OCI-M2 (cell line): ENCODE results near the gene TRPM6.
"Not testable (repeated sequence)": the region's sequence is repeated elsewhere in the genome, so short reads cannot be mapped to it uniquely, and the experiment has no call there.

Experiments
- DNase-seq: peaks from one replicate; lab custom pipeline; 2025; ENCODE audit not compliant: unreplicated experiment; lab: John Stamatoyannopoulos, UW

Gene TRPM6, protein sequence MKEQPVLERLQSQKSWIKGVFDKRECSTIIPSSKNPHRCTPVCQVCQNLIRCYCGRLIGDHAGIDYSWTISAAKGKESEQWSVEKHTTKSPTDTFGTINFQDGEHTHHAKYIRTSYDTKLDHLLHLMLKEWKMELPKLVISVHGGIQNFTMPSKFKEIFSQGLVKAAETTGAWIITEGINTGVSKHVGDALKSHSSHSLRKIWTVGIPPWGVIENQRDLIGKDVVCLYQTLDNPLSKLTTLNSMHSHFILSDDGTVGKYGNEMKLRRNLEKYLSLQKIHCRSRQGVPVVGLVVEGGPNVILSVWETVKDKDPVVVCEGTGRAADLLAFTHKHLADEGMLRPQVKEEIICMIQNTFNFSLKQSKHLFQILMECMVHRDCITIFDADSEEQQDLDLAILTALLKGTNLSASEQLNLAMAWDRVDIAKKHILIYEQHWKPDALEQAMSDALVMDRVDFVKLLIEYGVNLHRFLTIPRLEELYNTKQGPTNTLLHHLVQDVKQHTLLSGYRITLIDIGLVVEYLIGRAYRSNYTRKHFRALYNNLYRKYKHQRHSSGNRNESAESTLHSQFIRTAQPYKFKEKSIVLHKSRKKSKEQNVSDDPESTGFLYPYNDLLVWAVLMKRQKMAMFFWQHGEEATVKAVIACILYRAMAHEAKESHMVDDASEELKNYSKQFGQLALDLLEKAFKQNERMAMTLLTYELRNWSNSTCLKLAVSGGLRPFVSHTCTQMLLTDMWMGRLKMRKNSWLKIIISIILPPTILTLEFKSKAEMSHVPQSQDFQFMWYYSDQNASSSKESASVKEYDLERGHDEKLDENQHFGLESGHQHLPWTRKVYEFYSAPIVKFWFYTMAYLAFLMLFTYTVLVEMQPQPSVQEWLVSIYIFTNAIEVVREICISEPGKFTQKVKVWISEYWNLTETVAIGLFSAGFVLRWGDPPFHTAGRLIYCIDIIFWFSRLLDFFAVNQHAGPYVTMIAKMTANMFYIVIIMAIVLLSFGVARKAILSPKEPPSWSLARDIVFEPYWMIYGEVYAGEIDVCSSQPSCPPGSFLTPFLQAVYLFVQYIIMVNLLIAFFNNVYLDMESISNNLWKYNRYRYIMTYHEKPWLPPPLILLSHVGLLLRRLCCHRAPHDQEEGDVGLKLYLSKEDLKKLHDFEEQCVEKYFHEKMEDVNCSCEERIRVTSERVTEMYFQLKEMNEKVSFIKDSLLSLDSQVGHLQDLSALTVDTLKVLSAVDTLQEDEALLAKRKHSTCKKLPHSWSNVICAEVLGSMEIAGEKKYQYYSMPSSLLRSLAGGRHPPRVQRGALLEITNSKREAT (N-terminal part only)

DNA sequence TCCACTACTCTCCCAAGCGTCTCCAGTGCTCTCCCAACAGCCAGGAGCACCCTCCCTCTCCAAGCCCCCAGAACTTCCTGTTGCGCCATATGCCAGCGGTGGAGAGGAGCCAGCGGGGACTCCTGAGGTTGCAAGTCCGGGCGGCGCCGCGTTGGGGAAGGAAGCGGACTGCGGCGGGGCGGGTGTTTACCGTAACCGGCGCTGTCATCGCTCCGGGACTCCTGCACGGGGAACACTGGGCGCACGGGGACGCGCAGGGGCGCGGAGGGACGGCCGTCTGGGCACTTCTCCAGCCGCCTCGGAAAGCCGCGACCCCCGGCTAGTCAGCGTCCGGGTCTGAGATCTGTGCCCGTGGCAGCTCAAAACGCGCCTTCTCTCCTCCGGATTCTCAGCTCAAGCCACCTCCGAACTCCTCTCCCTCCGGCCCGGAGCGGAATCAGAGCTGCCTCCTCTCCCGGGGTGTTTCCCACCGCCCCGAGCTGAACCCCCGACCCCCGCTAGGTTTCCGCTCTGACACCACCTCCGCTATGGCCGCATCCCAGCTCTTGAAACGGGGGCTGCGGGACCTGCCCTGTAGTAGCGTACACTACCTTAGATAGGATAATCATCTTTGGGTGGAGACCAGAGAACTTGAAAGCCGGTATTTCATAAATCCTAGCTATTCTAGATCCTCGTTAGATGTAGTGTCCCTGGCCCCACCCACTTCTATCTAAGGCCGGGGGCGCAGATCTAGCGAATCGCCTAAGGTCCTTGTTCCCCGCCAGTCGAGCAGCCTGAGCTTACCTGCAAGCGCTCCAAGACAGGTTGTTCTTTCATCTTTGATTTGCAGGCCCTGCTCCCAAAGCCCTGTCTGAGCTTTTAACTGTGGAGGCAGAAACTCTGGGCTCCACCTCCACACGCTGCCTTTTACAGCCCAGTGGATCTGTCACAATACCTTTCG is at the start of gene TRPM6:
Gene TRPM6 (minus strand): TSS at position 881 of the 940 bp plus-strand sequence. CDS start 65 bp downstream, at position 816.
- no peak for DNase-seq

DNA sequence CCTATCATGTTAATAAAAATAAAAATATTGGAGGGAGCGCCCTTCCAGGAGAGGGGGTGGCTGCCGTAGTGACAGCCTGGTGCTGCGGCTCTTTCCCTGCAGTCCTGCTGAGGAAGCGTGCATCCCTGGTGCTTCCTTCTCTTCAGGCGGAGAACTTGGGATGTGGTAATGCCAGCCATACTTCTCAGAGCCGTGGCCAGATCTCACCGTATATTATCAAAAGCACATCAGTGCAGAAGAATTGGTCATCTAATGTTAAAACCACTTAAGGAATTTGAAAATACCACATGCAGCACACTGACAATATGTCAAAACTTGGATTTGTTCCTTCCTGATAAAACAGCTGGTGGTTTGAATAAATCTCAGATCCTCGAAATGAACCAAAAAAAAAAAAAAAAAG is 47.3 kb upstream of the TRPM6 start:
- DNase-seq = no peak

DNA sequence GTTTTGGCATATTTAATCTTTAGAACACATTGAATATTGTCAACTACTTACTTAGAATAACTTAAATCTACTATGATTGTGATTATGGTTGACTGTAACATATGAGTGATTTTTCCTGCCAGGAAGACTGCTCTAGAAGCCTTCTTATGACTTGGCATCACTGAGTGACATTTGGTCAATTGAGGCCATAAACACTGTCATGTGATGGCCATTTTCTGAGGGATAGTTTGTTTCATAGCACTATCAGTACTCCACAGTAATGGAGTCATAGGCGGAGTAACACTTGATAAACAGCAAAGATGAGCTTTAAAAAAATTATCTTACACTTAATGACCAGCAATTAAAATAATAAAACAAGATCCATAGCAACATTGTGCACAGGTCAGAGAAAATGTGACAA is 34.0 kb upstream of the TRPM6 start:
- DNase-seq = no peak

DNA sequence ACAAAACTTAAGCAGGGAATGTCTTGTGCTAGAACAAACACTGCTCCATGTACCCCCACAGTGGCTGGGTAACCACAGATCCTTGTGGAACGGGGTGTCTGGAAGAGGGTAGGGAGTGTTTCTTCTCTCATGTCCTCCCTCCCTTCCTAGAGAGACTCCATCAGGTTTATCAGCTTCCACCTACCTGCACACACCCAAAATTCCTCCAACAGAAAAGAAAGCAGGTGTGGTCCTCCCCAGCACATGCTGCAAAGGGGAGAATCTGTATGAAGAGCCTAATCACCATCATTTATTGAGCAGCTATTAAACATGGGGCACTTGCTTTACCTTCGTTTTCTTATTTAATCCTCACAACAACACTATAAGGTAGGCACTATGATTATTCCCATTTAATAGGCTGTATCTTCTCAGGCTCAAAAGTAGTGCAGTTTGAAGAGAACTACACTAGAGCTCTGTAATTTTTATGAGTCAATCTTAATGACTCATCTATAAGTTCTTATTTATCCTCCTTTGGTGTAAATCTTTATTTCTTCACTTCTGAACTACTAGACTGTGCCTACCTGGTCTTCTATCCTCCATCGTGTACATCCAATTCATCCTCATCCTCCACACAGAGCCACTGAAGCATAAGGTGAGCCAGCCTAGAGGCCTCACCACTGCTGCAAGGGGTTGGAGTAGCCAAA is 33.4 kb upstream of the TRPM6 start:
- DNase-seq = no peak

DNA sequence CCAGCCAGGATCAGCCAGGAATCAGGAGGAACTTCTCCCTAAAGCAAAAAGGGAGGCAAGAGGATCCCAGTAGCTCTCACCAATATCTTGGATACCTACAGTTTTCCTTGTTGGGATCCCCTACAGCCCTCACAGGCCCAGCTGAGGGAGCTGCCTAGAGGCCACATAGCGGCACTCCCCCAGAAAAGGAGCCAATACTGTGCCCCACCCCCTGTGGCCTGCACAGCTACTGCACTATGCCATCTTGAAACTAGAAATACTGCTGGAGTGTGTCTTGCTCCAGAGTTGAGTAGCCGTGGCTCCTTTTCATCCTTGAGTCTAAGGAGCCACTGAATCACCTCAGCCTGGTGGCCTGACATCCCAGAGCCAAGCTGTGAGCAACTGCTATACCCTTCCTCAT is 22.3 kb upstream of the TRPM6 start:
- no peak for DNase-seq

DNA sequence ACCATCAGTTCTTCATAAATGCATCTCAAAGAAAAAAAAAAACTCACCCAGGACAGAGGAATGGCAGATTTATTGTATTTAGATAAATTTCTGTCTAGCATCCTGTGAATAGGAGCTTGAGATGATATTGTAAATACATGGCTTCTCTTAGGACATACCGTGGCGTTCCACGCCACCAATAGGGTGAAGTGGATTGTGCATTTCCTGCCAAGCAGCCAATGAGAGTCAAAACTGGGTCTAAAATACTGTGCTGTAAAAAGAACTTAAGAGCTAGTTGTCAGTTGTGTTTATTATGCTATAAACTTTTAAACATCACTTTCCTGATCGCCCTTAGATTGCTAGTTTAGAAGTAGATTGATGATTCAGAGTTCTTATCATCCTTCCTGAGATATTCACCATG is 20.9 kb upstream of the TRPM6 start:
- DNase-seq = no peak

DNA sequence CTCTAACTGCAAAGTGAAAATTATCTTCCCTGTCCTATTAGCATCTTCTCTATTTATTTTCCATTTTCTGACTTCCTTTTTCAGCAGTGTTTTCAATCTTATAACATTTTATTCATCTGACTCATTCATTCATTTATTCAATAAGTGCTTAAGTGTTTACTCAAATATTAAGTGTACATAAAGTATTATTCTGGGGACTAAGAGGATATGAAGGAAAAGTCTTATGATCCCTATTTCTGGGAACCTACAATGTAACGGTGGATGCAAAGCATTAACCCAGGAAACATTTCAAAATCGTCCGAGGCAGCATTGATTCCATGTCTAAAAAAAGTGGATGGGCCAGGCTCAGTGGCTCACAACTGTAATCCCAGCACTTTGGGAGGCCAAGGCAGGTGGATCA is 19.4 kb upstream of the TRPM6 start:
- DNase-seq = no peak

DNA sequence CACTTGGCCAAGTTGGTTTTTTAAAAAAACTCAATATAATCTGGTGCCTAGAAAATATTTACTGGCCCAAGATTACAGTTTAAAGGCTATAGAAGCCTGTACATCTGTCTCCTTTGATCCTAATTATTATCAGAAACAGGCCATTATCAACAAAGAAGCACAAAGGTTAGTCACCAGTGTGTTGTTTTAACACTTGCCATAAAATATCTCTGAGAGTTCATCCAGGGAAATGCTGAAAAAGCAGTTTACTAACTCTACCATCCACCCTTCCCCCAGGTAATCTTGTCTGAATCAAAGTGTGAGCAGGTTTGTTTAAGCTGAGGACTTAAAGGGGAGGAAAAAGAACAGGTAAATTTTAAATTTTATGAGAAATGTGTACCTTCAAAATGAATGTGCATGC is 13.3 kb upstream of the TRPM6 start:
- DNase-seq = no peak

DNA sequence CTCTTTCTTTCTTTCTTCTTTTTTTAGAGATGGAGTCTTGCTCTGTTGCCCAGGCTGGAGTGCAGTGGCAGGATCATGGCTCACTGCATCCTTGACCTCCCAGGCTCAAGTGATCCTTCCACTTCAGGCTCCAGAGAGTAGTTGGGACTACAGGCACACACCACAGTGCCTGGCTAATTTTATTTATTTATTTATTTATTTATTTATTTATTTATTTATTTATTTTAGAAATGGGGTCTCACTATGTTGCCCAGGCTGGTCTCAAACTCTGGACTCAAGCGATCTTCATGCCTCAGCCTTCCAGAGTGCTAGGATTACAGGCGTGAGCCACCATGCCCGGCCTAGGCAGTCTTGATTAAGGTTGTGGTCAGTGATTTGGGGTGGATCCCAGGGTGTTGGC is 728 bp upstream of the TRPM6 start:
- not testable (repeated sequence) for DNase-seq

DNA sequence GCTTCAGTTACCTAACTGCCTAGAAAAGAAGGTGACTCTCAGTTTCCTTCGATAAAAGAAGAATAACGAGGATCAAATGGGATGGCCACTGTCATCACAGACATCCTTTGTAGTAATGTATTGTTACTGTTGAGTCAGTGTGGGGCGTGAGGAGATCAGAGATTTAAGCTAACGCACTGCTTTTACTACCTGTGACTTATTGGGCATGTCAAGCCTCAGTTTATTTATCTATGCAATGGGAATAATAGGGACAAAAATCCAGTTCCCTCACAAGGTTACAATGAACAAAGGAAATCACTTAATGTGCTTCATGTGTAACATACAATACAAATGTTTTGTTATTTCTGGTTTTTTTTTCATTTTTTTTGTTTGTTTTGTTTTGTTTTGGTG is 255 bp upstream of the TRPM6 start:
- DNase-seq = no peak

DNA sequence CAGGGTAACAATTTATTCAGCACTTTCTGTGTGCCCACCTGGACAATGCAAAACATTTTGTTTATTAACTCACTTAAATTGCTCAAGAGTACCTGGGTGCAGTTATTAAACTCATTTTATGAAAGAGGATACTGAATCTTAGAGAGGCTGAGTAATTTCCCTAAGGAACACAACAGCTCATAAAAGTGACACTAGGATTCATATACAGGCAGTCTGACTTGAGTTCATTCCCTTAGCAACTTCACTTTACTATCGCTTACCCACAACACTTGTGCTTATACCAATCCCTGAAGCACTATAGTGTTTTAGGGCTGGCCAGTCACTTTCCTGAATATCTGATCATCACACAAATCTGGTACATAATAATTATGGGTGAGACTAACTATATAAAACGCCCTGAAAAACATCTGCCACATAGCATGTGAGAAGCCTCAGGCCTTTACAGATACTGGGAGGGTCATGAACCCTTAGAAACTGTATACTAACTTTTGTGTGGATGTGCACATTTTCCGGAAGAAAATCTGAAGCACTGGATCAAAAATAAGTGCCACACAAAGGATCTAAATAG is 11.3 kb downstream of the TRPM6 start:
- no peak for DNase-seq

DNA sequence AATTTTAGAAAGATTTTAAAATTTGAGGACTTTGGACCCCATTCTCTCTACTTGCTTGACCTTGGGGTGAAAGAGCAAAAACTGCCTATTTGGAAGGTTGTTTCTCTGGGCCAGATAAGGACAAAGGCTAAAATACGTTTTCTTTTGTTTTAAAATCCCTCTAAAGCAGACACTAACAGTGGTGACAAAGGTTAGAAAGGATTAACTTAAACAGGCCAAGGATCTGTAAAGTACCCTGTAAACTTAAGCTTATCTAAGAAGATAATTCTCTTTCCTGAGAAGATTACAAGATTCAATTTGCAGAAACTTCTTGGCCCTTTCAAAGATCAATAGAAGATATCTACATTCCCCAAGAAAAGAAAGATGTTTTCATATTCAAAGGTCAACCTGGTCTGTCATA is 12.1 kb downstream of the TRPM6 start:
- DNase-seq = no peak

DNA sequence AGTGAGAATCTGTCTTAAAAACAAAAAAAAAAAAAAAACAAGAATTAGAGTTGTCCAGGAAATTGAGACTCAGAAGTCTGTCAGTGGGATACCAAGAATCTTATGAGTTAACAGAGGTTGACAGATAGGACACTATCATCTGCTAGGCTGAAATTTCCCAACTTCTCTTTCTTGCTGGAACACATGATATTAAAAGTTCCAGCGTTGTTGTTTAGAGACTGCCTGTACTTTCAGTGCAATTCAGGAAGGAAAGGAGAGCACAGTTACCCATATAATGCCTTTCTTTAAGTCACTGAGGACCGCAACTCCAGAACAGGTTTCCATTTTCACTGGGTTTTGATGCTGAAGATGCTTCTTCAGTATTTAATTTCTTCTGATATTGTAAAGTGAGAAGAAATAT is 13.5 kb downstream of the TRPM6 start:
- no peak for DNase-seq

DNA sequence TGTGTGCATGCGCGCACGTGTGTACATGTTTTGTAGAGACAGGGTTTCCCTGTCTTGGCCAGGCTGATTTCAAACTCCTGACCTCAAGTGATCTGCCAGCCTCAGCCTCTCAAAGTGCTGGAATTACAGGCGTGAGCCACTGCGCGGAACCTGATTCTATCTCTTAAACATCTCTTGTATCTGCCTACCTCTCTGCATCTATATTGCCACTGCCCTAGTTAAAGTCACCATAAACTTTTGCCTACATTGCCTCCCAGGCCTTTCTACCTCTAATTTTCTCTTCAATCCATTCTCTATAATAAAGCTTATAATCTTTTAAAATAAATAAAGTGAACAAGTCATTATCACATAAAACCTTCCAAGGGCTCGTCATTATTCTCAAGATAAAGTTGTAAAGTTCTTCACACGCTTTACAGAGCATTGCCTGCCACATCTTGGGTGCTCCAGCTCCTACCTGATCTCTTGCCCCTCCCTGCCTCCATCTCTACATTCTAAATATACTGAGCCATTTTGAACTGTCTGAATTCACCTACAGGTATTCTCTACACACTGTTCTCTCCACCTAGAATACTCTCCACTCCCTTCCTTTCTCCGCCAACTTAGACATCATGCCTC is 15.0 kb downstream of the TRPM6 start:
- DNase-seq = no peak

DNA sequence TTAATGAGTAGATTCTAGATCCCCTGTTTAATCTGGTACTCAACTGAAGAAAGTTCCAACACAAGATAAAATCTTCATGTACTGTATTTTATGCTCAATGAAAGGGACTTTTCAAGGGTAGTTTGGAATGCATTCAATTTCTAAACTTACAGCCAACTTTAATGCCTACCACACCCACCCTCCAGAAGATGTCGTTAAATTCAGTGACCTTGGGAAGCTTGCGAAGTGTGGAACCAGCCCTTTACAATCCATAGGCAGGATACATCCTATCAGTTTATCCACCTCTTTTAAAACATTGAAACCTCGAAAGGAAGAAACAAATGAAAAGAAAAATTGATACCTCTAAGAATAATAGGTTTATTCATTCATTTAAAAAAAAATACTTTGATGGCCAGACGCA is 20.2 kb downstream of the TRPM6 start:
- DNase-seq = no peak

DNA sequence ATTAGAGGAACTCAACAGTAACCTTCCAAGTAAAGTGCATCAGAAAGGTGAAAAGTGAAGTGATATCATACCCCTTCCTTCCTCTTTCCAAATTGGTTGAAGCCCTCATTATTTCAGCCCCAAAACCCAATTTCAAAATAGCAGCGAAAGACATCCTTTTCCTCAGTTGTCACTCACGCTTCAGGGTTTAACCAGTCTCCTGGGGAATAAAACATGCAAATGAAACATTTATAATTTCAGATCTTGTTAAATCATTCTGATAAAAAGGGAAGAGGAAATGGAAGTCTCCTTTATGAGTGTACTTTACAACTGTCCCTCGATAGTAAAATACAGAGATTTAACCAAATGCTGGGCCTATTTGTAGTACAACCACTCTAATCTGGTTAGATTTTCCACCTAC is 22.5 kb downstream of the TRPM6 start:
- DNase-seq = no peak

DNA sequence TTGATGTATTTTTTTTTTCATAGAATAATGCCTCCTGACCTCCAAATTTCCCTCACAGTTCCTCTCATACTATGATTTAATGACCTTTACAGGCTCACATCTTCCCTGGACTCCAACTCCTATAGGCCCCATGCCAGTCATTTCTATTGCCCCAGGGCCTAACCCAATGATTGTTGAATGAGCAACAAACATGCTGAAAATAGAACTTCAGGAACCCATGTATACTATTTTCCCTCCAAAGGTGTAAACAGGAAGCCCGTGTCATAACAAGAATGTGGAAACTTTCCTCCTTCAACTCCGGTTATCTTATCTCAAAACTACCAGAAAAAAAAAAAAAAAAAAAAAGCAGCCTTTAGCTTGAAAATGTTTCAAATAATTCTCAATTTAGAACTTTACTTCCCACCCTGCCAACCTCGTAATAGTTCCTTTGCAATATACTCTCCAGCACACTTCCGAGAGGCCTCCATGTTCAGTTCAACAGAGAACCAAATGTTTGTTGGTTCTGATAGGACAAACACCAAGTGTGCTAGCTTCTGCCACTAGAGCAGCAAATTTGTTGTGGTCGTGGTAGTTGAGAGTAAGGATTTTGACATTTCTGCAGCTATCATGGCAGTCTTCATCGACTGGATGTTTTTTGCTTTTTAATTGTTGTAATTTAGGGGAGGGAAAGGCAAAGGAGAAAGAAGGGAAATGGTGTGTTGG is 25.8 kb downstream of the TRPM6 start:
- DNase-seq = no peak

DNA sequence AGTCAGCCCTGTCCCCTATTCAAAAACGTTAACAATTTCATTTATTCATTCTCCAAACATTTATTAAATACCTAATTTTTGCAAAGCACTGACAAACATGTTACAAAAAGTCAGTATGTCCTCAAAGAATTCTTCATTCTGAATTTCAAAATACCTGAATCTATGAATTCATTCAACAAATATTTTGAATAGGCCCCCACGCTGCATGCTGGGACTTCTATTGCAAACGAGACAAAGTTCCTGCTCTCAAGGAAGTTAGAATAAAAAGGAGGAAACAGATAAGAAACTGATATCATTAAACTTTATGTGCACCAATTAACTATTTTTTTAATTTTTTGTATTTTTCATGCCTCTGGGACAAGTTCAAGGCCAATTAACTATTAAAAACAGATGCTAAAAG is 26.6 kb downstream of the TRPM6 start:
- no peak for DNase-seq
